NOMO-1 treated with DMSO at 0.1 percent for 48 hours (cell line): Measurements from ENCODE around the gene NYAP2.

ENCODE experiments used
- DNase-seq: peaks from one replicate; lab custom pipeline; 2025; ENCODE audit not compliant: unreplicated experiment; lab: John Stamatoyannopoulos, UW

Gene NYAP2

GRCh38 chr2:225399504-225399903, at the start of gene NYAP2:
TSS of gene NYAP2 (plus strand) at chr2:225399710. CDS start at chr2:225408881, 9,171 bp downstream.
- DNase-seq, result no peak

GRCh38 chr2:225353579-225354085, 45.9 kb upstream of the NYAP2 start:
- DNase-seq, result no peak

- no peak for DNase-seq
These were observed 45.2 kb upstream of the NYAP2 start for GRCh38 chr2:225354281-225354774.

- no peak for DNase-seq
These were observed 43.7 kb upstream of the NYAP2 start for GRCh38 chr2:225355788-225356187.

GRCh38 chr2:225366731-225367130, 32.8 kb upstream of the NYAP2 start:
- no peak for DNase-seq

- DNase-seq, result no peak
These were observed 32.0 kb upstream of the NYAP2 start for GRCh38 chr2:225367482-225367881.

- no peak for DNase-seq
These were observed 20.5 kb upstream of the NYAP2 start for GRCh38 chr2:225378984-225379383.

- no peak for DNase-seq
These were observed 19.7 kb upstream of the NYAP2 start for GRCh38 chr2:225379856-225380255.

- no peak for DNase-seq
These were observed 17.9 kb upstream of the NYAP2 start for GRCh38 chr2:225381609-225382008.

- DNase-seq, result no peak
These were observed 1.1 kb upstream of the NYAP2 start for GRCh38 chr2:225398372-225398771.

- no peak for DNase-seq
These were observed 576 bp downstream of the NYAP2 start for GRCh38 chr2:225400060-225400511.

GRCh38 chr2:225400546-225401400, 1.3 kb downstream of the NYAP2 start:
- DNase-seq, result no peak

GRCh38 chr2:225402210-225402776, 2.8 kb downstream of the NYAP2 start:
- no peak for DNase-seq

GRCh38 chr2:225411452-225411851, 11.9 kb downstream of the NYAP2 start:
- no peak for DNase-seq

GRCh38 chr2:225413786-225414185, 14.3 kb downstream of the NYAP2 start:
- no peak for DNase-seq

- no peak for DNase-seq
These were observed 15.4 kb downstream of the NYAP2 start for GRCh38 chr2:225414902-225415301.

- no peak for DNase-seq
These were observed 15.8 kb downstream of the NYAP2 start for GRCh38 chr2:225415341-225415740.

- DNase-seq, result no peak
These were observed 16.3 kb downstream of the NYAP2 start for GRCh38 chr2:225415792-225416191.

- DNase-seq, result no peak
These were observed 17.3 kb downstream of the NYAP2 start for GRCh38 chr2:225416616-225417367.

GRCh38 chr2:225419033-225419432, 19.5 kb downstream of the NYAP2 start:
- no peak for DNase-seq

GRCh38 chr2:225422145-225422544, 22.6 kb downstream of the NYAP2 start:
- no peak for DNase-seq
